HEK293 (cell line): ENCODE data around the gene TBC1D5.

ENCODE experiments used
- KLF16 ChIP-seq: fragments of 450-650 bp; formaldehyde crosslinking; IDR thresholded peaks from 2 replicates; pipeline ENCODE4 v1.5.1; 2017; ENCODE audit warnings: missing biosample characterization, missing genetic modification characterization
- YY1 ChIP-seq: fragments of 450-650 bp; formaldehyde crosslinking; IDR thresholded peaks from 2 replicates; pipeline ENCODE4 v1.5.1; 2018; ENCODE audit warnings: missing biosample characterization, missing genetic modification characterization
- ZNF157 ChIP-seq: fragments of 450-650 bp; formaldehyde crosslinking; IDR thresholded peaks from 2 replicates; pipeline ENCODE4 v1.5.1; 2016; ENCODE audit warnings: missing biosample characterization, missing genetic modification characterization
- TF ChIP-seq, protein P1 (sequence below): fragments of 450-650 bp; formaldehyde crosslinking; IDR thresholded peaks from 2 replicates; pipeline ENCODE4 v1.5.1; 2016; ENCODE audit warnings: missing biosample characterization, missing genetic modification characterization
- TF ChIP-seq, protein P2 (sequence below): fragments of 450-650 bp; formaldehyde crosslinking; IDR thresholded peaks from 2 replicates; pipeline ENCODE4 v1.5.1; 2016; ENCODE audit warnings: missing biosample characterization, missing genetic modification characterization
- TF ChIP-seq, protein P3 (sequence below): sonication (generic); formaldehyde crosslinking; IDR thresholded peaks from 2 replicates; pipeline ENCODE4 v1.8.1; 2022; ENCODE audit warnings: mild to moderate bottlenecking, moderate library complexity, missing genetic modification reagents
- TF ChIP-seq, protein P4 (sequence below): fragments of 450-650 bp; formaldehyde crosslinking; IDR thresholded peaks from 2 replicates; pipeline ENCODE4; 2016; ENCODE audit warnings: missing biosample characterization, missing genetic modification characterization
- TF ChIP-seq, protein P5 (sequence below): fragments of 450-650 bp; formaldehyde crosslinking; IDR thresholded peaks from 2 replicates; pipeline ENCODE4 v1.5.1; 2016; ENCODE audit warnings: missing biosample characterization, missing genetic modification characterization

DNA sequence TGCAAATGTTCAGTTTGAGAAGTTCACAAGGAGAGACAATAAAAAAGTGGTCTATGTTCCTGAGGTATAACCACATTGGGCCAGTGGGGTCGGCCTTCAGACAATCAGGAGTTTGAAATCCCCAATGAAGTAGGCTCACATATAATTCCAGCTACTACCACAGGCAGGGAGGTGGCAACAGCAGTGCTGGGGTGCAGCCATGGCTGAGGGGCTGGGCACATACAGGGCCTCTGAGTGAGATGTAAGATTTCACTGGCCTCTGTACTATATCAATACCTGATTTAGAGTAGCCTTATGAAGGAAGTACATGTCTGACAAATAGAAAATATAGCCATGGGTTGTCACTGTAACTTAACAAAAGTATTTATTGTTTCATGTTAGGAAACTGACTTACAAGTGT, 402.2 kb downstream of the TBC1D5 start:
- TF ChIP-seq, protein P1, sequence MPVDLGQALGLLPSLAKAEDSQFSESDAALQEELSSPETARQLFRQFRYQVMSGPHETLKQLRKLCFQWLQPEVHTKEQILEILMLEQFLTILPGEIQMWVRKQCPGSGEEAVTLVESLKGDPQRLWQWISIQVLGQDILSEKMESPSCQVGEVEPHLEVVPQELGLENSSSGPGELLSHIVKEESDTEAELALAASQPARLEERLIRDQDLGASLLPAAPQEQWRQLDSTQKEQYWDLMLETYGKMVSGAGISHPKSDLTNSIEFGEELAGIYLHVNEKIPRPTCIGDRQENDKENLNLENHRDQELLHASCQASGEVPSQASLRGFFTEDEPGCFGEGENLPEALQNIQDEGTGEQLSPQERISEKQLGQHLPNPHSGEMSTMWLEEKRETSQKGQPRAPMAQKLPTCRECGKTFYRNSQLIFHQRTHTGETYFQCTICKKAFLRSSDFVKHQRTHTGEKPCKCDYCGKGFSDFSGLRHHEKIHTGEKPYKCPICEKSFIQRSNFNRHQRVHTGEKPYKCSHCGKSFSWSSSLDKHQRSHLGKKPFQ (tag by site-specific recombination) = no peak
- TF ChIP-seq, protein P2, sequence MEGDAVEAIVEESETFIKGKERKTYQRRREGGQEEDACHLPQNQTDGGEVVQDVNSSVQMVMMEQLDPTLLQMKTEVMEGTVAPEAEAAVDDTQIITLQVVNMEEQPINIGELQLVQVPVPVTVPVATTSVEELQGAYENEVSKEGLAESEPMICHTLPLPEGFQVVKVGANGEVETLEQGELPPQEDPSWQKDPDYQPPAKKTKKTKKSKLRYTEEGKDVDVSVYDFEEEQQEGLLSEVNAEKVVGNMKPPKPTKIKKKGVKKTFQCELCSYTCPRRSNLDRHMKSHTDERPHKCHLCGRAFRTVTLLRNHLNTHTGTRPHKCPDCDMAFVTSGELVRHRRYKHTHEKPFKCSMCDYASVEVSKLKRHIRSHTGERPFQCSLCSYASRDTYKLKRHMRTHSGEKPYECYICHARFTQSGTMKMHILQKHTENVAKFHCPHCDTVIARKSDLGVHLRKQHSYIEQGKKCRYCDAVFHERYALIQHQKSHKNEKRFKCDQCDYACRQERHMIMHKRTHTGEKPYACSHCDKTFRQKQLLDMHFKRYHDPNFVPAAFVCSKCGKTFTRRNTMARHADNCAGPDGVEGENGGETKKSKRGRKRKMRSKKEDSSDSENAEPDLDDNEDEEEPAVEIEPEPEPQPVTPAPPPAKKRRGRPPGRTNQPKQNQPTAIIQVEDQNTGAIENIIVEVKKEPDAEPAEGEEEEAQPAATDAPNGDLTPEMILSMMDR (tag by site-specific recombination) = no peak
- TF ChIP-seq KLF16 (tag by site-specific recombination) (no peak), YY1 (tag by site-specific recombination) (no peak), ZNF157 (tag by site-specific recombination) (no peak)
- TF ChIP-seq, protein P3, sequence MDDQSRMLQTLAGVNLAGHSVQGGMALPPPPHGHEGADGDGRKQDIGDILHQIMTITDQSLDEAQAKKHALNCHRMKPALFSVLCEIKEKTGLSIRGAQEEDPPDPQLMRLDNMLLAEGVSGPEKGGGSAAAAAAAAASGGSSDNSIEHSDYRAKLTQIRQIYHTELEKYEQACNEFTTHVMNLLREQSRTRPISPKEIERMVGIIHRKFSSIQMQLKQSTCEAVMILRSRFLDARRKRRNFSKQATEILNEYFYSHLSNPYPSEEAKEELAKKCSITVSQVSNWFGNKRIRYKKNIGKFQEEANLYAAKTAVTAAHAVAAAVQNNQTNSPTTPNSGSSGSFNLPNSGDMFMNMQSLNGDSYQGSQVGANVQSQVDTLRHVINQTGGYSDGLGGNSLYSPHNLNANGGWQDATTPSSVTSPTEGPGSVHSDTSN = no peak
- TF ChIP-seq, protein P4, sequence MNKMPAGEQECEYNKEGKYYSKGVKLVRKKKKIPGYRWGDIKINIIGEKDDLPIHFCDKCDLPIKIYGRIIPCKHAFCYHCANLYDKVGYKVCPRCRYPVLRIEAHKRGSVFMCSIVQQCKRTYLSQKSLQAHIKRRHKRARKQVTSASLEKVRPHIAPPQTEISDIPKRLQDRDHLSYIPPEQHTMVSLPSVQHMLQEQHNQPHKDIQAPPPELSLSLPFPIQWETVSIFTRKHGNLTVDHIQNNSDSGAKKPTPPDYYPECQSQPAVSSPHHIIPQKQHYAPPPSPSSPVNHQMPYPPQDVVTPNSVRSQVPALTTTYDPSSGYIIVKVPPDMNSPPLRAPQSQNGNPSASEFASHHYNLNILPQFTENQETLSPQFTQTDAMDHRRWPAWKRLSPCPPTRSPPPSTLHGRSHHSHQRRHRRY (tag by site-specific recombination) = no peak
- TF ChIP-seq, protein P5, sequence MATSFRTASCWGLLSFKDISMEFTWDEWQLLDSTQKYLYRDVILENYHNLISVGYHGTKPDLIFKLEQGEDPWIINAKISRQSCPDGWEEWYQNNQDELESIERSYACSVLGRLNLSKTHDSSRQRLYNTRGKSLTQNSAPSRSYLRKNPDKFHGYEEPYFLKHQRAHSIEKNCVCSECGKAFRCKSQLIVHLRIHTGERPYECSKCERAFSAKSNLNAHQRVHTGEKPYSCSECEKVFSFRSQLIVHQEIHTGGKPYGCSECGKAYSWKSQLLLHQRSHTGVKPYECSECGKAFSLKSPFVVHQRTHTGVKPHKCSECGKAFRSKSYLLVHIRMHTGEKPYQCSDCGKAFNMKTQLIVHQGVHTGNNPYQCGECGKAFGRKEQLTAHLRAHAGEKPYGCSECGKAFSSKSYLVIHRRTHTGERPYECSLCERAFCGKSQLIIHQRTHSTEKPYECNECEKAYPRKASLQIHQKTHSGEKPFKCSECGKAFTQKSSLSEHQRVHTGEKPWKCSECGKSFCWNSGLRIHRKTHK (tag by site-specific recombination) = no peak
